Measurements from ENCODE around the gene FIG4.

DNA sequence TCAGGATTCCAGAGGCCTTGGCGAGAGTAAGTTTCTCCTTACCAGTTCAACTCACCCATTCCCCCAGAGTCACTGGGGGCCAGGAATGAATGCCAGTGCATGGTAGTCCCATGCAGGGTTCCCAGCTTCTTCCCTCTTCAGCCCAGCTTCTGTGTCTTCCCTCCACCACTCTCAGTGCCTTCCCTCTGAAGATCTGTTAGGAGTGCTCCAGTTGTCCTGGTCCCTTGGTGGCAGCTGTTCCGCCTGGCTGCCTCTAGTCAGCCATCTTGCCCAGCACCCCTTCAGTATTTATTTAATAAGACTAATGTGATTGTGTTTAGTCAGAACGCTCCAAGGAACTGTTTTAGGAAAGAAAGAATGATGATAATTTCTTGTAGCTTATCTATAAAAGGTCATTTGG, 23.1 kb downstream of the FIG4 start:
- TF ChIP-seq, protein P1, sequence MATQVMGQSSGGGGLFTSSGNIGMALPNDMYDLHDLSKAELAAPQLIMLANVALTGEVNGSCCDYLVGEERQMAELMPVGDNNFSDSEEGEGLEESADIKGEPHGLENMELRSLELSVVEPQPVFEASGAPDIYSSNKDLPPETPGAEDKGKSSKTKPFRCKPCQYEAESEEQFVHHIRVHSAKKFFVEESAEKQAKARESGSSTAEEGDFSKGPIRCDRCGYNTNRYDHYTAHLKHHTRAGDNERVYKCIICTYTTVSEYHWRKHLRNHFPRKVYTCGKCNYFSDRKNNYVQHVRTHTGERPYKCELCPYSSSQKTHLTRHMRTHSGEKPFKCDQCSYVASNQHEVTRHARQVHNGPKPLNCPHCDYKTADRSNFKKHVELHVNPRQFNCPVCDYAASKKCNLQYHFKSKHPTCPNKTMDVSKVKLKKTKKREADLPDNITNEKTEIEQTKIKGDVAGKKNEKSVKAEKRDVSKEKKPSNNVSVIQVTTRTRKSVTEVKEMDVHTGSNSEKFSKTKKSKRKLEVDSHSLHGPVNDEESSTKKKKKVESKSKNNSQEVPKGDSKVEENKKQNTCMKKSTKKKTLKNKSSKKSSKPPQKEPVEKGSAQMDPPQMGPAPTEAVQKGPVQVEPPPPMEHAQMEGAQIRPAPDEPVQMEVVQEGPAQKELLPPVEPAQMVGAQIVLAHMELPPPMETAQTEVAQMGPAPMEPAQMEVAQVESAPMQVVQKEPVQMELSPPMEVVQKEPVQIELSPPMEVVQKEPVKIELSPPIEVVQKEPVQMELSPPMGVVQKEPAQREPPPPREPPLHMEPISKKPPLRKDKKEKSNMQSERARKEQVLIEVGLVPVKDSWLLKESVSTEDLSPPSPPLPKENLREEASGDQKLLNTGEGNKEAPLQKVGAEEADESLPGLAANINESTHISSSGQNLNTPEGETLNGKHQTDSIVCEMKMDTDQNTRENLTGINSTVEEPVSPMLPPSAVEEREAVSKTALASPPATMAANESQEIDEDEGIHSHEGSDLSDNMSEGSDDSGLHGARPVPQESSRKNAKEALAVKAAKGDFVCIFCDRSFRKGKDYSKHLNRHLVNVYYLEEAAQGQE (IDR thresholded peaks at IDR 0.05): no peak
- TF ChIP-seq CEBPB (IDR thresholded peaks at IDR 0.05) (no peak), POLR2A (IDR thresholded peaks at IDR 0.05; ENCODE audit: low read length) (no peak), EP300 (IDR thresholded peaks at IDR 0.05) (no peak), EHMT2 (IDR thresholded peaks at IDR 0.05; ENCODE audit: low read depth) (no peak), RFX5 (IDR thresholded peaks at IDR 0.05) (no peak), SREBF2 (IDR thresholded peaks at IDR 0.05) (no peak), PHF8 (IDR thresholded peaks at IDR 0.05; ENCODE audit: borderline replicate concordance, low read depth) (no peak), MAZ (IDR thresholded peaks at IDR 0.05; ENCODE audit: borderline replicate concordance, low read depth, low read length) (no peak)
- TF ChIP-seq, protein P2, sequence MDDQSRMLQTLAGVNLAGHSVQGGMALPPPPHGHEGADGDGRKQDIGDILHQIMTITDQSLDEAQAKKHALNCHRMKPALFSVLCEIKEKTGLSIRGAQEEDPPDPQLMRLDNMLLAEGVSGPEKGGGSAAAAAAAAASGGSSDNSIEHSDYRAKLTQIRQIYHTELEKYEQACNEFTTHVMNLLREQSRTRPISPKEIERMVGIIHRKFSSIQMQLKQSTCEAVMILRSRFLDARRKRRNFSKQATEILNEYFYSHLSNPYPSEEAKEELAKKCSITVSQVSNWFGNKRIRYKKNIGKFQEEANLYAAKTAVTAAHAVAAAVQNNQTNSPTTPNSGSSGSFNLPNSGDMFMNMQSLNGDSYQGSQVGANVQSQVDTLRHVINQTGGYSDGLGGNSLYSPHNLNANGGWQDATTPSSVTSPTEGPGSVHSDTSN (IDR thresholded peaks at IDR 0.05): no peak
- TF ChIP-seq, protein P3, sequence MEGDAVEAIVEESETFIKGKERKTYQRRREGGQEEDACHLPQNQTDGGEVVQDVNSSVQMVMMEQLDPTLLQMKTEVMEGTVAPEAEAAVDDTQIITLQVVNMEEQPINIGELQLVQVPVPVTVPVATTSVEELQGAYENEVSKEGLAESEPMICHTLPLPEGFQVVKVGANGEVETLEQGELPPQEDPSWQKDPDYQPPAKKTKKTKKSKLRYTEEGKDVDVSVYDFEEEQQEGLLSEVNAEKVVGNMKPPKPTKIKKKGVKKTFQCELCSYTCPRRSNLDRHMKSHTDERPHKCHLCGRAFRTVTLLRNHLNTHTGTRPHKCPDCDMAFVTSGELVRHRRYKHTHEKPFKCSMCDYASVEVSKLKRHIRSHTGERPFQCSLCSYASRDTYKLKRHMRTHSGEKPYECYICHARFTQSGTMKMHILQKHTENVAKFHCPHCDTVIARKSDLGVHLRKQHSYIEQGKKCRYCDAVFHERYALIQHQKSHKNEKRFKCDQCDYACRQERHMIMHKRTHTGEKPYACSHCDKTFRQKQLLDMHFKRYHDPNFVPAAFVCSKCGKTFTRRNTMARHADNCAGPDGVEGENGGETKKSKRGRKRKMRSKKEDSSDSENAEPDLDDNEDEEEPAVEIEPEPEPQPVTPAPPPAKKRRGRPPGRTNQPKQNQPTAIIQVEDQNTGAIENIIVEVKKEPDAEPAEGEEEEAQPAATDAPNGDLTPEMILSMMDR (IDR thresholded peaks at IDR 0.05): no peak
- TF ChIP-seq, protein P4, sequence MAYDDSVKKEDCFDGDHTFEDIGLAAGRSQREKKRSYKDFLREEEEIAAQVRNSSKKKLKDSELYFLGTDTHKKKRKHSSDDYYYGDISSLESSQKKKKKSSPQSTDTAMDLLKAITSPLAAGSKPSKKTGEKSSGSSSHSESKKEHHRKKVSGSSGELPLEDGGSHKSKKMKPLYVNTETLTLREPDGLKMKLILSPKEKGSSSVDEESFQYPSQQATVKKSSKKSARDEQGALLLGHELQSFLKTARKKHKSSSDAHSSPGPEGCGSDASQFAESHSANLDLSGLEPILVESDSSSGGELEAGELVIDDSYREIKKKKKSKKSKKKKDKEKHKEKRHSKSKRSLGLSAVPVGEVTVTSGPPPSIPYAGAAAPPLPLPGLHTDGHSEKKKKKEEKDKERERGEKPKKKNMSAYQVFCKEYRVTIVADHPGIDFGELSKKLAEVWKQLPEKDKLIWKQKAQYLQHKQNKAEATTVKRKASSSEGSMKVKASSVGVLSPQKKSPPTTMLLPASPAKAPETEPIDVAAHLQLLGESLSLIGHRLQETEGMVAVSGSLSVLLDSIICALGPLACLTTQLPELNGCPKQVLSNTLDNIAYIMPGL (CRISPR knock-in tag; IDR thresholded peaks at IDR 0.05; ENCODE audit: borderline replicate concordance): no peak
- TF ChIP-seq, protein P5, sequence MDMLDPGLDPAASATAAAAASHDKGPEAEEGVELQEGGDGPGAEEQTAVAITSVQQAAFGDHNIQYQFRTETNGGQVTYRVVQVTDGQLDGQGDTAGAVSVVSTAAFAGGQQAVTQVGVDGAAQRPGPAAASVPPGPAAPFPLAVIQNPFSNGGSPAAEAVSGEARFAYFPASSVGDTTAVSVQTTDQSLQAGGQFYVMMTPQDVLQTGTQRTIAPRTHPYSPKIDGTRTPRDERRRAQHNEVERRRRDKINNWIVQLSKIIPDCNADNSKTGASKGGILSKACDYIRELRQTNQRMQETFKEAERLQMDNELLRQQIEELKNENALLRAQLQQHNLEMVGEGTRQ (IDR thresholded peaks at IDR 0.05): no peak

Measured in A549 (cell line).